LNCAP (cell line): ENCODE measurements around the gene MRPL9.

ENCODE experiments used
- TF ChIP-seq, protein P1 (sequence below): fragments of 450-650 bp; IDR thresholded peaks from 2 replicates; pipeline ENCODE4 v1.5.1; 2017; ENCODE audit warnings: mild to moderate bottlenecking

The MRPL9 gene

GRCh38 chr1:151733126-151733525 is 30.2 kb downstream of the MRPL9 start:
- TF ChIP-seq, protein P1, sequence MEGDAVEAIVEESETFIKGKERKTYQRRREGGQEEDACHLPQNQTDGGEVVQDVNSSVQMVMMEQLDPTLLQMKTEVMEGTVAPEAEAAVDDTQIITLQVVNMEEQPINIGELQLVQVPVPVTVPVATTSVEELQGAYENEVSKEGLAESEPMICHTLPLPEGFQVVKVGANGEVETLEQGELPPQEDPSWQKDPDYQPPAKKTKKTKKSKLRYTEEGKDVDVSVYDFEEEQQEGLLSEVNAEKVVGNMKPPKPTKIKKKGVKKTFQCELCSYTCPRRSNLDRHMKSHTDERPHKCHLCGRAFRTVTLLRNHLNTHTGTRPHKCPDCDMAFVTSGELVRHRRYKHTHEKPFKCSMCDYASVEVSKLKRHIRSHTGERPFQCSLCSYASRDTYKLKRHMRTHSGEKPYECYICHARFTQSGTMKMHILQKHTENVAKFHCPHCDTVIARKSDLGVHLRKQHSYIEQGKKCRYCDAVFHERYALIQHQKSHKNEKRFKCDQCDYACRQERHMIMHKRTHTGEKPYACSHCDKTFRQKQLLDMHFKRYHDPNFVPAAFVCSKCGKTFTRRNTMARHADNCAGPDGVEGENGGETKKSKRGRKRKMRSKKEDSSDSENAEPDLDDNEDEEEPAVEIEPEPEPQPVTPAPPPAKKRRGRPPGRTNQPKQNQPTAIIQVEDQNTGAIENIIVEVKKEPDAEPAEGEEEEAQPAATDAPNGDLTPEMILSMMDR, result no peak

DNA sequence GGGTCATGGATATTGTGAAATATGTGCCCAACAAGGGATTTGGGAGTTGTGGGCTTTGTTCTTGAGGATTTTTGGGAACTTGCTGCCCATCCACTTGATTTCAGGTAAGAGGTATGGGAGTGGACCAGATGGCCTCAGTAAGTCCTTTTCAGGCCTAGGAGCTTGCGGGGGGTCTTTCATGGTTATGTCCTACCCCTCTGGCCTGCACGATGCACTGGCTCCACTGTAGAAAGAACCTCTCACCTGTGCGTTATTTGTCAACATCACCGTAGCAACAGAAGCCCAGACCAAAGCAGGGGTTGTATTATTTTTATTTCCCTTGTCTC is 33.4 kb downstream of the MRPL9 start:
- TF ChIP-seq, protein P1, result no peak

DNA sequence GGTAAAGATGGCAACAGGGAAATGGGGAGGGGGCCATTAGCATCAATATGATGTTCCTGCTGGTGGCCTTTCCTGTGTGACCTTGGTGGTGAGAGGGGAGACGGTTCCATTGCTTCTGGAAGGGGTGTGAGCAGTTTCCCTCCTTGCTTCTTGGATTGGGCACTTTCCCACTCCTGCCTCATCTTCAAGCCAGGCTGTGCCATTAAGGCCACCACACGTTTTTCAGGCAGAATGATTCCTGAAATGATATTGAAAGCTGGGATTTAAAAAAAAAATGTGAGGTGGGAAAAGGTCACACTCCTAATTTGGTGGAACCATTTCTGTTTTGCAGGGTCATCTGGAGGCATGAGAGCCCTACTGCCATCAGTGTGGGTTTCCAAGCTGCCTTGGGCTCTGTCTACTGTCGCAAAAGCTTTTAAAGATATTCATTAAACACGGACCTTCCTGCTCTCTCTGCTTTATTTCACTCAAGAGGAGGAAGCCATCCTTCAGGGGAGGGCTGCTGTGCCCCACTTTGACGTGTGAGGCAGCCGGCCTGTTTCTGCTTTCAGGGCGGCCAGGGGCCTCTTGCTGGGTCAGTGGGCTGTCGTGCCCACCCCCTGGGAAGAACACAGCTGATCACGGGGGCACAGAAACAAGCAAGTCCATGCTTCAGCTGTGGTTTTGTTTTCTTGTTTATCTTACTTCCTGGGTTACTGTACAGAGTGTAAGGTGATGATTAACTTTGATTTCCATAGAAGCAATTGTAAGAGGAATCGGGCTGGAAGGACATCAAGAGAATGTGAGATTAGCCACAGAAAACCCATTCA is 33.9 kb downstream of the MRPL9 start:
- TF ChIP-seq, protein P1, result no peak

DNA sequence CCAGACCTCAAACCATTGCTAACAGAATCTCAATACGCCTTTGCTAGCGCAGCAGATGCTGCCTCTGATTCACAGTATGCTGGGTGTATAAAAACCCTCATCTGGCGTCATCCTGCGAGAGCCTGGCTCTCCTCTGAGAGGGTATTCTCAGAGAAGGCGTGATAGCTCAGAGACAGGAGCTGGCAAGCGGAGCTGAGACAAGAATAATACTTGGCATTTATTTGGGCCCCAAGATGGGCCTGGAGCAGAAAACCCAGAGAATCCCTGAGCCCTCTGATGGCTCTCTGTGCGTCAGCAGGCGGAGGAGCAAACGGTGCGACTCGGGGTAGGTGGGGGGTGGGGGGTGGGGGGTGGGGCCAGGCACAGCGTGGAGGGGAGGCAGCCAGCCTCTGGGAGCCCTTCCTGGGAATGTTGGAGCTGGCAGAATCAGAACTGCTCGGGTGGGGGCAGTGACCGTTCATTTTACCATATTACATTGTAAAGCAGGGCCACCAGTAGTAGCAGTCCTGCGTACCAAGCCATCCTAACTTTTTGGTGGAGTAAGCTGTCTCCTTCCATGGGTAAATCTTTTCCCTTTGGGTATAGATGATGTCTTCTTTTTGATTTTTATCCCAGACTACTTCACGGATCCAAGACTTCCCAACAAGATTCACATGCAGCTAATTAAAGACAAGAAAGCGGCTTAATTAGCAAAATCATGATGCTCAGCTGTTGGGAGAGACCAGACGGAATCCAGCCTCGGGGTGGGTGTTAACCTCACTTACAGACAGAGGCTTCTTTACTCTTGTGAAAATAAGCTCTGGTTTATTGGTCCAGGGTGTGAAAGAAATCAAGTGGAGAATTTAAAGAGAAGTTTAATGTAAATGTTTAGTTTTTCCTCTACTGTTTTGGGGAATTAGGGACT is 34.9 kb downstream of the MRPL9 start:
- TF ChIP-seq, protein P1, result no peak

DNA sequence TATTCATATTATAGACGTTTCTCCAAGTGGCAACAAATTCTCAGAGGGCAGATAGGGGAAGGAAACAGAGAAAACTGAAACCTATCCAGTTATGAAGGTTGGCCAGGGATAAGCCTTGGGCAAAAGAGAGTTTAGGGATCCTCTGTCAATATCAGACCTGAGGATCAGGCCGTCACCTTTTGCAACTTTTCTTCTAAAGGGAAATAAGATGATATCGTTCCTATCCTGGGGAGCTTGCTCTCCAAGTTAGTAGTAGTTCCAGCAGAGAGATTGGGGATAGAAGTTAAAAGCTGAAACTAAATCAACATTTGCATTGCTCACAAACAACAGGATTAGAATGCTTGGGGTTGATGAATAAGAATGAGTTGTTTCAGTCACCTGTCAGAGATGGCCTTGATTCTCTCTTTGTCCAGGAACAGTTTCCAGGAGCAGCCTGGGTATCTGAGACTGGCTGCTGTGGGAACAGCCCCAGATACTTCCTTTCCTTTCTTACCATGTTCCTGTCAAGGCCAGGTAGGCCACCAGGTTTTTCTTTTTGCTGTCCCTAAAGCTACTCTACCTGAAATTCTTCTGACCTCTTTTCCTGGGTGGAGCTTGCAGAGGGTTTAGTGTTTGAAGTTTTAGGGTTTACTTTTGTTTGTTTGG is 39.4 kb downstream of the MRPL9 start:
- TF ChIP-seq, protein P1, result no peak

GRCh38 chr1:151721788-151722510 is 41.3 kb downstream of the MRPL9 start:
- TF ChIP-seq, protein P1, result no peak
